GM23338 (cell line): Measurements from ENCODE around the gene KCNK3.

Source experiments
- CREB1 ChIP-seq: fragments of 250-450 bp; sonication (Bioruptor Pico); IDR thresholded peaks from 2 replicates; pipeline ENCODE4 v1.5.0; 2020; ENCODE audit warnings: low read depth, mild to moderate bottlenecking, moderate library complexity
- CTCF ChIP-seq, 2 experiments: fragments of 200-600 bp in 1 of 2; sonication (generic) in 1 of 2; conservative IDR thresholded peaks; 2 replicates each; pipeline versions ENCODE4 v1.5.1 to v1.6.1; 2016 to 2017; ENCODE audit warnings: antibody characterized with exemption in 2 of 2, low read depth in 2 of 2, mild to moderate bottlenecking in 2 of 2, moderate library complexity in 1 of 2

GRCh38 chr2:26716769-26717168 is 24.2 kb downstream of the KCNK3 start:
- TF ChIP-seq CTCF (conservative IDR thresholded peaks at IDR 0.05; ENCODE audit: low read depth in 2 of 2) = no peak
- TF ChIP-seq CREB1 (CRISPR knock-in tag) = no peak
